WTC11 (cell line): ENCODE measurements around the gene FRK. TPM values are rescaled to one million over a fixed set of nuclear protein-coding genes. Genes with fewer than 3 reads are reported as not detected.

Experiments used
- ATAC-seq: fragments of 200-7000 bp; cut with Tn5 transposase; 2 replicates; pipeline ENCODE4 v1.10.0; 2021; ENCODE audit warnings: mild to moderate bottlenecking, moderate library complexity
- CTCF ChIA-PET: fragments of 300-600 bp; sonication (Branson Sonifier 250); formaldehyde crosslinking; loops from one replicate; lab custom pipeline; 2021; ENCODE audit warnings: antibody characterized with exemption; lab: Charles Lee
- POLR2A ChIA-PET: fragments of 350-600 bp; sonication (Branson Sonifier 250); formaldehyde crosslinking; loops from one replicate; lab custom pipeline; 2021; ENCODE audit warnings: antibody characterized with exemption; lab: Charles Lee
- DNase-seq: peaks from one replicate; pipeline ENCODE4 v3.0.0; 2021; ENCODE audit warnings: low spot score
- H3K27ac Mint-ChIP-seq: 2 replicates; pipeline ENCODE4 v1.8.0; 2021; ENCODE audit warnings: mixed read lengths
- H3K27me3 Mint-ChIP-seq: 2 replicates; pipeline ENCODE4 v1.8.0; 2021; ENCODE audit warnings: low read depth, mild to moderate bottlenecking, moderate library complexity, mixed read lengths
- H3K36me3 Mint-ChIP-seq: 2 replicates; pipeline ENCODE4 v1.8.0; 2021; ENCODE audit warnings: mixed read lengths
- H3K4me1 Mint-ChIP-seq: 2 replicates; pipeline ENCODE4 v1.8.0; 2022; ENCODE audit warnings: mixed read lengths
- H3K4me3 Mint-ChIP-seq: 2 replicates; pipeline ENCODE4 v1.8.0; 2021; ENCODE audit warnings: mild to moderate bottlenecking, moderate library complexity, mixed read lengths
- H3K9me3 Mint-ChIP-seq: 2 replicates; pipeline ENCODE4 v1.8.0; 2021; ENCODE audit warnings: mixed read lengths
- CREB1 ChIP-seq: sonication (generic); formaldehyde crosslinking; IDR thresholded peaks from 2 replicates; pipeline ENCODE4 v1.8.0; 2023; ENCODE audit warnings: mild to moderate bottlenecking, missing genetic modification reagents
- CREM ChIP-seq: sonication (generic); formaldehyde crosslinking; IDR thresholded peaks from 2 replicates; pipeline ENCODE4 v1.8.1; 2022; ENCODE audit warnings: mild to moderate bottlenecking, missing genetic modification reagents, moderate library complexity
- FOXK1 ChIP-seq: sonication (generic); formaldehyde crosslinking; IDR thresholded peaks from 2 replicates; pipeline ENCODE4 v1.8.0; 2022; ENCODE audit warnings: mild to moderate bottlenecking, moderate library complexity, missing genetic modification reagents
- GABPB1 ChIP-seq: sonication (generic); formaldehyde crosslinking; IDR thresholded peaks from 2 replicates; pipeline ENCODE4 v1.8.1; 2023; ENCODE audit warnings: mild to moderate bottlenecking, missing genetic modification reagents
- MXD4 ChIP-seq: fragments of 250-450 bp; sonication (Bioruptor Pico); IDR thresholded peaks from 2 replicates; pipeline ENCODE4 v1.8.0; 2021; ENCODE audit warnings: mild to moderate bottlenecking, moderate library complexity, borderline replicate concordance
- OVOL2 ChIP-seq: fragments of 250-450 bp; sonication (Bioruptor Pico); IDR thresholded peaks from 2 replicates; pipeline ENCODE4 v1.9.0; 2021; ENCODE audit warnings: mild to moderate bottlenecking, borderline replicate concordance
- PRRX2 ChIP-seq: fragments of 250-450 bp; sonication (Bioruptor Pico); IDR thresholded peaks from 2 replicates; pipeline ENCODE4 v1.8.0; 2021; ENCODE audit warnings: mild to moderate bottlenecking
- SMAD4 ChIP-seq: sonication (generic); formaldehyde crosslinking; IDR thresholded peaks from 2 replicates; pipeline ENCODE4 v1.8.0; 2022; ENCODE audit warnings: mild to moderate bottlenecking, missing genetic modification reagents
- SP1 ChIP-seq: sonication (generic); formaldehyde crosslinking; conservative IDR thresholded peaks from 2 replicates; pipeline ENCODE4 v1.8.1; 2022; ENCODE audit warnings: missing genetic modification reagents
- TEAD1 ChIP-seq: sonication (generic); formaldehyde crosslinking; IDR thresholded peaks from 2 replicates; pipeline ENCODE4 v1.8.0; 2022; ENCODE audit warnings: mild to moderate bottlenecking, missing genetic modification reagents
- ZNF317 ChIP-seq: sonication (generic); formaldehyde crosslinking; IDR thresholded peaks from 2 replicates; pipeline ENCODE4 v1.8.1; 2023; ENCODE audit warnings: low read depth, mild to moderate bottlenecking, moderate library complexity, missing genetic modification reagents, borderline replicate concordance
- ZNF396 ChIP-seq: fragments of 250-450 bp; sonication (Bioruptor Pico); IDR thresholded peaks from 2 replicates; pipeline ENCODE4 v1.8.0; 2021; ENCODE audit warnings: mild to moderate bottlenecking, moderate library complexity, borderline replicate concordance
- total RNA-seq: library from RNA; stranded (reverse); gene quantifications from 3 replicates; pipeline ENCODE4 v1.2.3, GENCODE V29; 2021
- TF ChIP-seq, protein P1 (sequence below): sonication (generic); formaldehyde crosslinking; conservative IDR thresholded peaks from 2 replicates; pipeline ENCODE4 v1.8.1; 2022; ENCODE audit warnings: mild to moderate bottlenecking, missing genetic modification reagents
- TF ChIP-seq, protein P2 (sequence below): fragments of 250-450 bp; sonication (Bioruptor Pico); IDR thresholded peaks from 2 replicates; pipeline ENCODE4 v1.9.0; 2021; ENCODE audit warnings: mild to moderate bottlenecking
- TF ChIP-seq, protein P3 (sequence below): sonication (generic); formaldehyde crosslinking; IDR thresholded peaks from 2 replicates; pipeline ENCODE4 v1.8.1; 2023; ENCODE audit warnings: mild to moderate bottlenecking, missing genetic modification reagents
- TF ChIP-seq, protein P4 (sequence below): sonication (generic); formaldehyde crosslinking; IDR thresholded peaks from 2 replicates; pipeline ENCODE4 v1.8.1; 2022; ENCODE audit warnings: low read depth, missing genetic modification reagents, borderline replicate concordance
- TF ChIP-seq, protein P5 (sequence below): sonication (generic); formaldehyde crosslinking; IDR thresholded peaks from 2 replicates; pipeline ENCODE4 v1.8.1; 2023; ENCODE audit warnings: mild to moderate bottlenecking, missing genetic modification reagents, moderate library complexity
- TF ChIP-seq, protein P6 (sequence below): sonication (generic); formaldehyde crosslinking; IDR thresholded peaks from 2 replicates; pipeline ENCODE4 v1.8.1; 2022; ENCODE audit warnings: missing genetic modification reagents, borderline replicate concordance
- TF ChIP-seq, protein P7 (sequence below): sonication (generic); formaldehyde crosslinking; conservative IDR thresholded peaks from 2 replicates; pipeline ENCODE4 v1.8.1; 2023; ENCODE audit warnings: mild to moderate bottlenecking, low read depth, missing genetic modification reagents, moderate library complexity
- TF ChIP-seq, protein P8 (sequence below): sonication (generic); formaldehyde crosslinking; IDR thresholded peaks from 2 replicates; pipeline ENCODE4 v1.8.0; 2023; ENCODE audit warnings: missing genetic modification reagents

Gene FRK
- total RNA-seq, 1 experiment from 2014 or later: 0.13 TPM

DNA sequence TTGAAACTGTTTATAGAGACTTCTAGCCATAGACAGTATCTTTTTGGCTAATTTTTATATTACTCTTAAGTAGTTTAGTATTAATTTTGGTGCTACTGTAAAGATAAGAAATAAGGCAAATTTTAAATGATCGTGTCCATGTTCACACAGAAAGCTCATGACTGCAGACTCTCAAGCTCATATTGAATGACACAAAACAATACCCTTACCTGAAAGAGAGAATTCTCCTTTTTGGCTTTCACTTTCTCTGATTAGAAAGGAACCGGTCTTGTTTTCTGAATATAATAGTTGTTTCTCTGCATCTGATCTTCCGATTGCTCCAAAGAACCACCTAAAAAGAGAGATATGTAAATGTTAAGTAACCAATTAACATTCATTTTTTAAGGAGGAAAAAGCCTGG lies 57.0 kb downstream of the FRK start (continued):
- TF ChIP-seq, protein P1, sequence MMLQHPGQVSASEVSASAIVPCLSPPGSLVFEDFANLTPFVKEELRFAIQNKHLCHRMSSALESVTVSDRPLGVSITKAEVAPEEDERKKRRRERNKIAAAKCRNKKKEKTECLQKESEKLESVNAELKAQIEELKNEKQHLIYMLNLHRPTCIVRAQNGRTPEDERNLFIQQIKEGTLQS: no peak
- TF ChIP-seq, protein P2, sequence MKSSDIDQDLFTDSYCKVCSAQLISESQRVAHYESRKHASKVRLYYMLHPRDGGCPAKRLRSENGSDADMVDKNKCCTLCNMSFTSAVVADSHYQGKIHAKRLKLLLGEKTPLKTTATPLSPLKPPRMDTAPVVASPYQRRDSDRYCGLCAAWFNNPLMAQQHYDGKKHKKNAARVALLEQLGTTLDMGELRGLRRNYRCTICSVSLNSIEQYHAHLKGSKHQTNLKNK (CRISPR knock-in tag): no peak
- no peak for TF ChIP-seq TEAD1
- no peak for TF ChIP-seq OVOL2 (CRISPR knock-in tag)

DNA sequence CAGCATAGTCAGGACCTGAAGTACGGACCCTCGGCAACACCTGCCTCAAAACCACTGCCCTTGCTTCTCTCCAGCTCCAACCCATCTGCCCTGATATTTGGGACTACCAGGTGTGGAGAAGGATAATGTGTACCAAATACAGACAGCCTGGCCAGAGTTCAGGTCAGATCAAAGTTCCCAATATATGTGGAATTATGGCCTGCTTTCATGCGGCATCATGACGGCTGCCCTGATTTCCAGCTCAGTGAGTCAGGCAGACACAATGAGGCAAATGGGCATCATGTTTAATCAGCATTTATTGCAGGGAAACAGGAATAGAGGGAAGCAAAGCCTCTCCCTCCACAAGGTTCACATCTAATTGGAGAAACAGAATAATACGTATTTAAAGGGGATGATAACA lies 57.9 kb downstream of the FRK start:
- H3K27ac Mint-ChIP-seq: no peak overlapping the region
- no peaks in the 10 kb centered on the region for H3K9me3 Mint-ChIP-seq
- ChIA-PET CTCF (interaction anchor here (1.4 kb wide), 1 partner anchor 9 kb away, joined by 3 read pairs; no protein-coding TSS in a partner anchor), POLR2A (no interaction called here)
- no peaks in the 10 kb centered on the region for H3K4me1 Mint-ChIP-seq
- no peak overlapping the region for H3K4me3 Mint-ChIP-seq
- H3K27me3 Mint-ChIP-seq: no peaks in the 10 kb centered on the region
- no peaks in the 10 kb centered on the region for H3K36me3 Mint-ChIP-seq
- DNase-seq (no peak), ATAC-seq (no peak)
- TF ChIP-seq, protein P3, sequence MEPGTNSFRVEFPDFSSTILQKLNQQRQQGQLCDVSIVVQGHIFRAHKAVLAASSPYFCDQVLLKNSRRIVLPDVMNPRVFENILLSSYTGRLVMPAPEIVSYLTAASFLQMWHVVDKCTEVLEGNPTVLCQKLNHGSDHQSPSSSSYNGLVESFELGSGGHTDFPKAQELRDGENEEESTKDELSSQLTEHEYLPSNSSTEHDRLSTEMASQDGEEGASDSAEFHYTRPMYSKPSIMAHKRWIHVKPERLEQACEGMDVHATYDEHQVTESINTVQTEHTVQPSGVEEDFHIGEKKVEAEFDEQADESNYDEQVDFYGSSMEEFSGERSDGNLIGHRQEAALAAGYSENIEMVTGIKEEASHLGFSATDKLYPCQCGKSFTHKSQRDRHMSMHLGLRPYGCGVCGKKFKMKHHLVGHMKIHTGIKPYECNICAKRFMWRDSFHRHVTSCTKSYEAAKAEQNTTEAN (CRISPR knock-in tag): no peak
- TF ChIP-seq SP1 (CRISPR knock-in tag) (no peak), GABPB1 (CRISPR knock-in tag) (no peak), PRRX2 (CRISPR knock-in tag) (no peak), OVOL2 (CRISPR knock-in tag) (no peak), CREM (CRISPR knock-in tag) (no peak), CREB1 (CRISPR knock-in tag) (no peak), MXD4 (CRISPR knock-in tag) (no peak), SMAD4 (CRISPR knock-in tag) (no peak), FOXK1 (CRISPR knock-in tag) (no peak)
- TF ChIP-seq, protein P4, sequence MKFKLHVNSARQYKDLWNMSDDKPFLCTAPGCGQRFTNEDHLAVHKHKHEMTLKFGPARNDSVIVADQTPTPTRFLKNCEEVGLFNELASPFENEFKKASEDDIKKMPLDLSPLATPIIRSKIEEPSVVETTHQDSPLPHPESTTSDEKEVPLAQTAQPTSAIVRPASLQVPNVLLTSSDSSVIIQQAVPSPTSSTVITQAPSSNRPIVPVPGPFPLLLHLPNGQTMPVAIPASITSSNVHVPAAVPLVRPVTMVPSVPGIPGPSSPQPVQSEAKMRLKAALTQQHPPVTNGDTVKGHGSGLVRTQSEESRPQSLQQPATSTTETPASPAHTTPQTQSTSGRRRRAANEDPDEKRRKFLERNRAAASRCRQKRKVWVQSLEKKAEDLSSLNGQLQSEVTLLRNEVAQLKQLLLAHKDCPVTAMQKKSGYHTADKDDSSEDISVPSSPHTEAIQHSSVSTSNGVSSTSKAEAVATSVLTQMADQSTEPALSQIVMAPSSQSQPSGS (CRISPR knock-in tag): no peak
- TF ChIP-seq, protein P2 (CRISPR knock-in tag): no peak
- TF ChIP-seq, protein P5, sequence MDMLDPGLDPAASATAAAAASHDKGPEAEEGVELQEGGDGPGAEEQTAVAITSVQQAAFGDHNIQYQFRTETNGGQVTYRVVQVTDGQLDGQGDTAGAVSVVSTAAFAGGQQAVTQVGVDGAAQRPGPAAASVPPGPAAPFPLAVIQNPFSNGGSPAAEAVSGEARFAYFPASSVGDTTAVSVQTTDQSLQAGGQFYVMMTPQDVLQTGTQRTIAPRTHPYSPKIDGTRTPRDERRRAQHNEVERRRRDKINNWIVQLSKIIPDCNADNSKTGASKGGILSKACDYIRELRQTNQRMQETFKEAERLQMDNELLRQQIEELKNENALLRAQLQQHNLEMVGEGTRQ: no peak

DNA sequence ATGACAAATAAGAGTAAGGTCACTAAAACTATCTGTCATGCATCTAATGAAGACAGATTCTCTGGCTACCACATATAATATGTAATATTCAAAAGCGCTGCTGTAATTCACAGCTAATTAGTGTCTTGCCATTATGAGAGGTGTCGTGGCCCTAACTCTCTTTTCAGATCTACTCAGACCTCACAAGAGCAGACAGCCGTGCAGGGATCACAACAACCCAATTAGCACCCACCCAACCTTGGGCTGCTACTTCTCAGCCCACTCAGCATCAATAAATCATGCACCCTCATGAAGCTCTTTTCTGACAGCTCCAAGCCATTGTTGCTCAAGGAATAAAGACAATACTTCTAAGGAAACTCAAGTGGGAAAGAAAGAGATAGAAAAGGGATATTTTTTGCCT lies 61.5 kb downstream of the FRK start:
- ChIA-PET POLR2A (no interaction called here), CTCF (no interaction called here)
- Mint-ChIP-seq H3K4me3 (no peak overlapping the region), H3K9me3 (no peaks in the 10 kb centered on the region), H3K27me3 (no peaks in the 10 kb centered on the region), H3K4me1 (no peaks in the 10 kb centered on the region), H3K36me3 (no peaks in the 10 kb centered on the region), H3K27ac (no peak overlapping the region)
- ATAC-seq: no peak
- no peak for DNase-seq
- TF ChIP-seq CREM (CRISPR knock-in tag) (no peak), ZNF317 (no peak), ZNF396 (no peak)
- TF ChIP-seq, protein P3 (CRISPR knock-in tag): no peak
- TF ChIP-seq, protein P6, sequence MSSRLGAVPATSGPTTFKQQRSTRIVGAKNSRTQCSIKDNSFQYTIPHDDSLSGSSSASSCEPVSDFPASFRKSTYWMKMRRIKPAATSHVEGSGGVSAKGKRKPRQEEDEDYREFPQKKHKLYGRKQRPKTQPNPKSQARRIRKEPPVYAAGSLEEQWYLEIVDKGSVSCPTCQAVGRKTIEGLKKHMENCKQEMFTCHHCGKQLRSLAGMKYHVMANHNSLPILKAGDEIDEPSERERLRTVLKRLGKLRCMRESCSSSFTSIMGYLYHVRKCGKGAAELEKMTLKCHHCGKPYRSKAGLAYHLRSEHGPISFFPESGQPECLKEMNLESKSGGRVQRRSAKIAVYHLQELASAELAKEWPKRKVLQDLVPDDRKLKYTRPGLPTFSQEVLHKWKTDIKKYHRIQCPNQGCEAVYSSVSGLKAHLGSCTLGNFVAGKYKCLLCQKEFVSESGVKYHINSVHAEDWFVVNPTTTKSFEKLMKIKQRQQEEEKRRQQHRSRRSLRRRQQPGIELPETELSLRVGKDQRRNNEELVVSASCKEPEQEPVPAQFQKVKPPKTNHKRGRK (CRISPR knock-in tag): no peak
- TF ChIP-seq, protein P7, sequence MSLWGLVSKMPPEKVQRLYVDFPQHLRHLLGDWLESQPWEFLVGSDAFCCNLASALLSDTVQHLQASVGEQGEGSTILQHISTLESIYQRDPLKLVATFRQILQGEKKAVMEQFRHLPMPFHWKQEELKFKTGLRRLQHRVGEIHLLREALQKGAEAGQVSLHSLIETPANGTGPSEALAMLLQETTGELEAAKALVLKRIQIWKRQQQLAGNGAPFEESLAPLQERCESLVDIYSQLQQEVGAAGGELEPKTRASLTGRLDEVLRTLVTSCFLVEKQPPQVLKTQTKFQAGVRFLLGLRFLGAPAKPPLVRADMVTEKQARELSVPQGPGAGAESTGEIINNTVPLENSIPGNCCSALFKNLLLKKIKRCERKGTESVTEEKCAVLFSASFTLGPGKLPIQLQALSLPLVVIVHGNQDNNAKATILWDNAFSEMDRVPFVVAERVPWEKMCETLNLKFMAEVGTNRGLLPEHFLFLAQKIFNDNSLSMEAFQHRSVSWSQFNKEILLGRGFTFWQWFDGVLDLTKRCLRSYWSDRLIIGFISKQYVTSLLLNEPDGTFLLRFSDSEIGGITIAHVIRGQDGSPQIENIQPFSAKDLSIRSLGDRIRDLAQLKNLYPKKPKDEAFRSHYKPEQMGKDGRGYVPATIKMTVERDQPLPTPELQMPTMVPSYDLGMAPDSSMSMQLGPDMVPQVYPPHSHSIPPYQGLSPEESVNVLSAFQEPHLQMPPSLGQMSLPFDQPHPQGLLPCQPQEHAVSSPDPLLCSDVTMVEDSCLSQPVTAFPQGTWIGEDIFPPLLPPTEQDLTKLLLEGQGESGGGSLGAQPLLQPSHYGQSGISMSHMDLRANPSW (CRISPR knock-in tag): no peak
- TF ChIP-seq, protein P8, sequence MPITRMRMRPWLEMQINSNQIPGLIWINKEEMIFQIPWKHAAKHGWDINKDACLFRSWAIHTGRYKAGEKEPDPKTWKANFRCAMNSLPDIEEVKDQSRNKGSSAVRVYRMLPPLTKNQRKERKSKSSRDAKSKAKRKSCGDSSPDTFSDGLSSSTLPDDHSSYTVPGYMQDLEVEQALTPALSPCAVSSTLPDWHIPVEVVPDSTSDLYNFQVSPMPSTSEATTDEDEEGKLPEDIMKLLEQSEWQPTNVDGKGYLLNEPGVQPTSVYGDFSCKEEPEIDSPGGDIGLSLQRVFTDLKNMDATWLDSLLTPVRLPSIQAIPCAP: no peak
